Adrenal gland (tissue), 5 donors: ENCODE measurements around the gene COL1A1.

Source experiments
- CTCF ChIP-seq, 6 experiments: fragments of 450-650 bp in 4 of 6; fragments of 200-600 bp in 2 of 6; sonication (generic) in 1 of 6; IDR thresholded peaks; 1 replicate in 5 of 6; 2 replicates in 1 of 6; pipeline versions ENCODE4 v1.5.1 to v1.8.0; 2016 to 2021; ENCODE audit warnings: antibody characterized with exemption in 6 of 6, mild to moderate bottlenecking in 2 of 6, moderate library complexity in 1 of 6
- POLR2A ChIP-seq, 2 donors: fragments of 450-650 bp; IDR thresholded peaks; one replicate each; pipeline ENCODE4 v1.6.1; 2017; ENCODE audit warnings: antibody characterized with exemption in 2 of 2, mild to moderate bottlenecking in 2 of 2, moderate library complexity in 1 of 2
- donor health status: DM: no; HTN: no; CAD: no.

- no peak for TF ChIP-seq CTCF (IDR thresholded peaks at IDR 0.05)
- TF ChIP-seq POLR2A (IDR thresholded peaks at IDR 0.05) = no peak
Measured at GRCh38 chr17:50165466-50165865, 36.0 kb downstream of the COL1A1 start.
